Naive B cell (primary cell): ENCODE data around the gene PBX1. TPM values are rescaled to one million over a fixed set of nuclear protein-coding genes. Genes with fewer than 3 reads are reported as not detected.

ENCODE experiments used
- ATAC-seq, 2 donors: fragments of 150-1000 bp; cut with Tn5 transposase; 2 replicates each; pipeline ENCODE4 v1.10.0; 2021; ENCODE audit warnings: low read depth in 2 of 2, mild to moderate bottlenecking in 2 of 2, moderate library complexity in 2 of 2
- DNase-seq: peaks from one replicate; pipeline ENCODE4 v3.0.0; 2022
- H3K27ac Mint-ChIP-seq, 6 donors: one replicate each; pipeline ENCODE4 v1.8.0; 2020 to 2022; ENCODE audit warnings: mild to moderate bottlenecking in 6 of 6, mixed read lengths in 6 of 6, moderate library complexity in 5 of 6, inconsistent platforms in 2 of 6
- H3K27me3 Mint-ChIP-seq, 3 donors: one replicate each; pipeline ENCODE4 v1.8.0; 2021 to 2022; ENCODE audit warnings: mixed read lengths in 3 of 3, mild to moderate bottlenecking in 1 of 3
- H3K36me3 Mint-ChIP-seq, 2 donors: one replicate each; pipeline ENCODE4 v1.8.0; 2020 to 2022; ENCODE audit warnings: mixed read lengths in 2 of 2, inconsistent platforms in 1 of 2, mild to moderate bottlenecking in 1 of 2
- H3K4me1 Mint-ChIP-seq, 3 donors: one replicate each; pipeline ENCODE4 v1.8.0; 2020 to 2022; ENCODE audit warnings: mixed read lengths in 3 of 3, inconsistent platforms in 1 of 3, mild to moderate bottlenecking in 1 of 3, moderate library complexity in 1 of 3
- H3K4me3 Mint-ChIP-seq, 8 donors: one replicate each; pipeline ENCODE4 v1.8.0; 2020 to 2022; ENCODE audit warnings: mild to moderate bottlenecking in 8 of 8, mixed read lengths in 8 of 8, moderate library complexity in 8 of 8, inconsistent platforms in 2 of 8
- H3K9me3 Mint-ChIP-seq, 7 donors: one replicate each; pipeline ENCODE4 v1.8.0; 2020 to 2022; ENCODE audit warnings: mixed read lengths in 7 of 7, mild to moderate bottlenecking in 5 of 7, inconsistent platforms in 2 of 7, moderate library complexity in 1 of 7
- polyA plus RNA-seq, 6 donors: library from polyadenylated mRNA; unstranded; fragments of 300-500 nt; fragmentation: Illumina TruSeq; gene quantifications; one replicate each; pipeline ENCODE4 v1.2.3, GENCODE V29; 2021; ENCODE audit warnings: low read depth in 6 of 6

Gene PBX1
- polyA plus RNA-seq, 6 donors from 2014 or later: 0.04 to 0.70 (median 0.33) TPM; not detected in 1

DNA sequence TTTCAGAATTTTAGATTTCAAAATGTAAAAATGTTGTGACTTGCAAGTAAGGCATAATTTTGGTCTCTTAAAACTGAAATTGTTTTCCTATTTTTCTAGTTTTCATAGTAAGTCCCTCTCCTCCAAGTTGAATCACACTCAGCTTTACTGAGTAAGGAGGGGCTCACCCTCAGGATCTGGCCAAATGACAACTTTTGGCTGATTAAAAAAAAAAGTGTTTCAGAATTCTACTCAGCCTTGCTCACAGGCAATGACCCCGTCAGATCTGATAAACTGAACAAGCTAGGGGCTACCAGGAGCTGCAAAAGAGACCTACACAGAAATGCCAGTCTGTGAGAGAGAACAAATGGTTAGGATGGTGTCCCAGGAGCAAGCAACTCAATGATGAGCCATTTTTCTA, 159.8 kb downstream of the PBX1 start:
- no peak overlapping the region for H3K4me3 Mint-ChIP-seq
- H3K9me3 Mint-ChIP-seq: peaks cover 0 to 10% (median 3%) of the 10 kb centered on the region in 7 donors
- ATAC-seq: no peak
- H3K27ac Mint-ChIP-seq: no peak overlapping the region
- H3K36me3 Mint-ChIP-seq: peaks cover 0 to 6% of the 10 kb centered on the region in 2 donors
- DNase-seq: no peak
- peaks cover 6 to 15% (median 9%) of the 10 kb centered on the region in 3 donors for H3K27me3 Mint-ChIP-seq
- no peaks in the 10 kb centered on the region for H3K4me1 Mint-ChIP-seq

DNA sequence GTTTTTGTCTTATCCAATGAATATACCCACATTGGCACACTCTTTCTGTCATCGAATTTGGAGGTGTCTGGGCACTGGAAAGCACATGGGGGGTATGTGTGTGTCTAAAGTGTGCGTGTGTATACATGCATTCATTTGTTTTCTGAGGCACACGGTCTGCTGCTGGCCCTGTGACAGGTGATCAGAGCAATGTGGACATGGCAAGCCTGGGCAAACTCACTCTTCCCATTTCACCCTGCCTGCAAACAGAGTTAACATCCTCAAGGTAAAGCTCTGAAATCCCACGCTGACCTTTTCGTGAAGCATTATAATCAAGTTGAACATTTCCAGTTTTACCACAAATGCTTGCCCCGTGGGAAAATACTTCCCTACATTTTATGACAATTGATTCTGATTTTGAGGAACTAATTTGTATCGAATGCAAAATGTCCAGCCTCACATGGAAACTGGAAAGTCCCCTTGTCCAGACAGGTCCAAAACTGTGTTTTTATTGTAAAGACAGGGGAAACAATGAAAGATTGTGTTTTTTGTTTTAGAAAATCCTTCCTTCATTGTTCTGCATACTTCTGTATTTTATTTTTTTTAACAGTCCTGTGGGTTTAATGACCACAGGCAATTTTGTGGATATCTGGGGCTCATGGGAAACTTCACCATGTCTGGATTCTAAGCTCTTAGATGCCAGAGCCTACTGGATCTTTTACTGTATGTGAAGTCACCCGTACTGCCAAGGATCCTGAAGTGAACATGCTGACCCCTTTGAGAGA, 160.9 kb downstream of the PBX1 start:
- Mint-ChIP-seq H3K27me3 (peaks cover 9 to 15% (median 14%) of the 10 kb centered on the region in 3 donors), H3K4me1 (no peaks in the 10 kb centered on the region), H3K4me3 (no peak overlapping the region), H3K27ac (no peak overlapping the region), H3K36me3 (peaks cover 0 to 6% of the 10 kb centered on the region in 2 donors), H3K9me3 (peaks cover 0 to 10% (median 3%) of the 10 kb centered on the region in 7 donors)
- no peak for ATAC-seq
- DNase-seq: no peak

DNA sequence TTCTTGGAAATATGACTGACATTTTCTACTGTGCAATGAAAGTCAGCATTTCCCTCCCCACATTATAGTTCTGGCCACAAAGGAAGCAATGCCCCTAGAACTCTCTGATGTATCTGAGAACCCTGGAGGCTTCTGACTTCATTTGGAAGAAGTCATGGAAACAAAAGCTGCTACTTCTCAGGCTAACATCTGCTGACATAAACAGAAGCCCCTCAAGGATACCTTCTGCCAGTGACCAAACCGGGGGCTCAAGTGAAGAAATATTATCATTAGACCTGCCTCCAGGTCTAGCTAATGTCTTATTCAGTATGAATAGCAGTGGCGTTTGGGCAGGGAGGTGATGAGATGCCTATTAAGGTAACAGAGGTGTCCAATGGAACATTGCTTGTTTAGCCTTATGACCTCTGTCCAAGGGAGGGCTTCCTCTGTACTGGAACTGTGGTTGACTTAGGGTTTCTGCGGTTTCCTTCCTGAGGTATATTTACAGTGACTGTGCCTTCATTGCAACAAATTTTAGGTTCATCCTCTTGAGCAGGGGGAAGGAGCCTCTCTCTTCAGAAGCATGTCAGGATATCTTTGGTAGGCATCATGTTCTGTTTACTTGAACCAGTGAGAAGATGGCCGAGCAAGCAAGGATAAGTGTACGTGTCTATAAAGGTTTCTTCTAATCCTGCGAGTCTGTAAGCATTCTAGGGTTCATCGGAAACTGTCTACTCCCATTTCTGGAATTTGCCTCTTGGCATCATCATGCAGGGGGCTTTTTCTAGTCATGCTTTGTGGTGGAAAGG, 161.7 kb downstream of the PBX1 start:
- ATAC-seq: no peak

DNA sequence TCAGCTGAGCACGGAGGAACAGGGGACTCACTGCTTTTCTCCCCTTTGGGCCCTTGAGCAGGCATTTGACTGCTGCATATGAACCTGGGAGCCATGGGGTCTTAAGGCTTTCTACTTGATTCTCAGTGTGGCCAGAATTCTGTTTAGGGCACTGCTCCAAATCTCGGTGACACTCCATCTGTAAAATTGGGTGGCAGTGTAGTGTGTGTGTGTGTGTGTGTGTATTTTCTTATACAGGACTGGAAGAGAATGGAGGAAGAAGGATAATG, 162.2 kb downstream of the PBX1 start:
- Mint-ChIP-seq H3K4me1 (no peaks in the 10 kb centered on the region), H3K4me3 (no peak overlapping the region), H3K9me3 (peaks cover 0 to 9% (median 3%) of the 10 kb centered on the region in 7 donors), H3K27me3 (peaks cover 9 to 20% (median 14%) of the 10 kb centered on the region in 3 donors), H3K27ac (peak overlapping the region in 1 of 6 donors; percentile 18), H3K36me3 (peaks cover 0 to 6% of the 10 kb centered on the region in 2 donors)
- DNase-seq (no peak), ATAC-seq (no peak)

More for the DNA sequence above, 161.7 kb downstream of the PBX1 start:
- DNase-seq: no peak
- H3K4me1 Mint-ChIP-seq: no peaks in the 10 kb centered on the region
- peaks cover 0 to 9% (median 3%) of the 10 kb centered on the region in 7 donors for H3K9me3 Mint-ChIP-seq
- H3K27me3 Mint-ChIP-seq: peaks cover 9 to 20% (median 14%) of the 10 kb centered on the region in 3 donors
- H3K36me3 Mint-ChIP-seq: peaks cover 0 to 6% of the 10 kb centered on the region in 2 donors
- H3K4me3 Mint-ChIP-seq: no peak overlapping the region
- H3K27ac Mint-ChIP-seq: no peak overlapping the region

DNA sequence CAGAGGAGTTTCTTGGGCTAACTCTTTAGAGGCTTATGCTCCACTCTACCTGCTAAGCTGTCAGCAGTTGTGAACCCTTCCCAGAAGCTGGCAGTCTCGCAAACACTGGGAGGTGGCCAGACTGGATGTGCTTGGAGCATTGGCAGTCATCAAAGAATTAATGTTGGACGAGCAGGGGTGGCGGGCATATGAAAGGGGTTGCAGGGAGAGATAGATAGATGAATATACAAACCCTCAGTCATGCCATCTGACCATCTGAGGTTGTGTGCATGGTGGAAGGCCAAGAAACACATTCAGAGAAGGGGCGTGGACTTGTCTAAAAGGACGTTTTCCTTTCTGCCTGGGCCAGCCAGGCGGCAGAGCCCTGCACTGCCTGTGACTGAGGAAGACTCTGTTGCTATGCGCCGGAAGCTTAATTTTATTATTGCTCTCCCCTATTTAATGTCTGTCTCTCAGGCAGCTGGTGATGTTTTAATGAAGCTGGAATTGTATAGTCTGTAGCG, 164.4 kb downstream of the PBX1 start:
- no peak for ATAC-seq
- Mint-ChIP-seq H3K36me3 (peaks cover 0 to 6% of the 10 kb centered on the region in 2 donors), H3K27me3 (peaks cover 9 to 20% (median 14%) of the 10 kb centered on the region in 3 donors), H3K27ac (no peak overlapping the region), H3K4me3 (no peak overlapping the region), H3K4me1 (no peaks in the 10 kb centered on the region), H3K9me3 (peaks cover 0 to 4% (median 1%) of the 10 kb centered on the region in 7 donors)
- DNase-seq: no peak

DNA sequence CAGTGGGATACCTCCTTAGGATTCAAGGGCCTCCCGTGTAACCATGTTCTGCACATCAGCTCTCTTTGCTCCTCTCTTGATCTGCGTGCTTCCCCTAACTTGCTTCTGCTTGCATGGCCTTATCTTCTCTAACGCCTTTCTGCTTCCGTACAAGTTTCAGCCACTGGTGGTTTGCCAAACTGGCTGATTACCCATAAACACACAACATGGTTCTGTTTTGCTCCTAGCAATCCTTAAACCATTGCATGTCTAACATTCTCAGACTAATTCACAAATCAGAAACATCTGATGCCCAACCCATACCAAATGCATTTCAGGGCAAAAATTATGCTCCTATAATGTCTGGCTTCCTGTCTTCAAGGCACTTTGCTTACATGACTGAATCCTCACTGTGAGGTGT, 166.4 kb downstream of the PBX1 start:
- Mint-ChIP-seq H3K27ac (no peak overlapping the region), H3K9me3 (peaks cover 0 to 4% (median 1%) of the 10 kb centered on the region in 7 donors), H3K4me1 (no peaks in the 10 kb centered on the region), H3K36me3 (peaks cover 0 to 6% of the 10 kb centered on the region in 2 donors), H3K4me3 (no peak overlapping the region), H3K27me3 (peaks cover 9 to 15% (median 14%) of the 10 kb centered on the region in 3 donors)
- DNase-seq (no peak), ATAC-seq (no peak)

DNA sequence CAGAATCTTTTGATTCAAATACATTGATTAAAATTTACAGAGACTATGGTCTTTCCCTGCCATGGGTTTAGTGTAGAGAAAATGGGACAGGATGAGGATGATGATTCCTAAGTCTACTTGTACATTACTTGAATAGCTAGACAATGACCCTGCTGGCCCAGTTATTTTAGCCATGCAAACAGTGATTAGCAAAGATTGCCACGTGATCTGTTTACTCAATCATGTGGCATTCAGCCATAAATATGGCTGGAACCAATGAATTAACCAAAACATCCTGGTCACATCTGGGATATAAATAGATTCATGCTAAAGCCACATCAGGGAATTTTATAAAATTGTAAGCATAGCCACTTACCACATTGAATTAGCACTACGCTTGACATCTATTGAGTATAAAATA, 167.3 kb downstream of the PBX1 start:
- peaks cover 0 to 6% of the 10 kb centered on the region in 2 donors for H3K36me3 Mint-ChIP-seq
- peaks cover 9 to 14% (median 9%) of the 10 kb centered on the region in 3 donors for H3K27me3 Mint-ChIP-seq
- H3K4me3 Mint-ChIP-seq: no peak overlapping the region
- ATAC-seq (no peak), DNase-seq (no peak)
- H3K27ac Mint-ChIP-seq: no peak overlapping the region
- no peaks in the 10 kb centered on the region for H3K4me1 Mint-ChIP-seq
- peaks cover 0 to 4% (median 0%) of the 10 kb centered on the region in 7 donors for H3K9me3 Mint-ChIP-seq

DNA sequence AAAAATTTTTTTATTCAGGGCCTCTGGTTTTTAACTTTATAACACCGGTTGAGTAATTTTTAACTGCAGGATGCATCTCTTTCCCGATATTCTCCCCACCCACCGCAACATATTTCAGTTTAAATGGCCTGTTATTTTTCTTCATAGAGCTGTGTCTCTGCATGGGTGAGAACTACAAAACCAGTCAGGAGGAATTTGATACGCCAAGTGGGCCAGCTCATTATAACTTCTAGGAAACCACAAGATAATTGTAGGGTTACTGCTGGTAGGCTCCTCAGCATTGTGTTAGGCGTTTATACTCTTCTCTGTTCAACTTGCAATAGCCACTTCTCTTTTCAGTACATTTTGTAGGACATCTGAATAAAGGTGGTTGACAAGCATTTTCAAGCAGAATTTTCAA, 169.7 kb downstream of the PBX1 start:
- H3K27me3 Mint-ChIP-seq: peaks cover 0 to 9% (median 4%) of the 10 kb centered on the region in 3 donors
- no peaks in the 10 kb centered on the region for H3K36me3 Mint-ChIP-seq
- no peak overlapping the region for H3K27ac Mint-ChIP-seq
- no peaks in the 10 kb centered on the region for H3K4me1 Mint-ChIP-seq
- no peaks in the 10 kb centered on the region for H3K9me3 Mint-ChIP-seq
- ATAC-seq (no peak), DNase-seq (no peak)
- H3K4me3 Mint-ChIP-seq: no peak overlapping the region

DNA sequence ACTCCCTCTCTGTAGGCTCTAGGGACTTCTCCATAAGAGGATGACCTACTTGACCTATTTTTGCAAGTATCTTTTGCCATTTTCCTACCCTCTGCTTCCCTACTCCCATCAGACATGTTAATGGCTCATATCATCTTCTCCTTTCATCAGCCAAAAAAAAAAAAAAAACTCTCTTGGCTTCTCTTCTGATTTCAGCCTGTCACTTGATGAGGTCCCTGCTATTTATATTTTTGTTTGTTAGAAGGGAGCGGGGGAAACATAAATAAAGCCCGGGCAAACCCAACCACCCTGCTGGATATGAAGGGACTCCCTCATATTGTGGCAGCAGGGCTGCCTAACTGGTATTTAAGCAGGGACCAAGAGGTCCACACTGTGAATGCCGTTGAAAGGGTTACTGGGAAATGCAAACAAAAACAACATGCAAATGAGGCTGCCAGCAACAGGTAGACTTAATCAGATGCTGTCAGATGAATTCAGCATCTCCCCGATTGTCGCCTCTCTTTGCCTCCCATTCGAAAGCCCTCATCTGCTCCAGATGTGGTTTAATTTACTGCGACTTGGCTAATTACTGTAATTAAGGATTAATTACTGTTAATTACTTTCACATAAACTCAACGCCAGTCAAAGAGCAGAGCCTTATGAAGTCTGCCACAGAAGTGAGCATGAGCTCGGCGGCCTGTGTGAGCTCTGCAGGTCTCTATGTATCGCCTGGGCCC, 172.3 kb downstream of the PBX1 start:
- Mint-ChIP-seq H3K4me3 (no peak overlapping the region), H3K9me3 (no peaks in the 10 kb centered on the region), H3K36me3 (no peaks in the 10 kb centered on the region), H3K27me3 (peaks cover 0 to 8% (median 0%) of the 10 kb centered on the region in 3 donors), H3K27ac (no peak overlapping the region), H3K4me1 (no peaks in the 10 kb centered on the region)
- DNase-seq: no peak
- no peak for ATAC-seq

DNA sequence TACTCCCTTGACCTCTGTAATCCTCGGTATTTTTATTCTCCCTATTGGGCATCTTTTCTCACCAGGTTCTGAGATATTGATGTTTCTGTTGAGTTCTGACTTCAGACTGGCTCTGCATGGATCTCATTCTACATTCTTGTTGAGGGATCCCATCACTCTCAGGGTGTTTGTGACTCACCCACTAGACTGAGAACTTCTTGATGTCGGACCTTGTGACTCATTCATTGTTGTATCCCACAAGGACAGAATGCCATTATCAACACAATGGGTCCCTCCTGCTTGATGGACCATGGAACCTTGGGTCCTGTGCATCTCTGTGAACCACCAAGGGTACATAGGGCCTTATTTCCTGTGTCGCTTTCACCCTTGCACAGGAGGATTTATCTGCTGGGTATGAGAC, 174.1 kb downstream of the PBX1 start:
- H3K27me3 Mint-ChIP-seq: peaks cover 0 to 8% (median 0%) of the 10 kb centered on the region in 3 donors
- no peak overlapping the region for H3K27ac Mint-ChIP-seq

DNA sequence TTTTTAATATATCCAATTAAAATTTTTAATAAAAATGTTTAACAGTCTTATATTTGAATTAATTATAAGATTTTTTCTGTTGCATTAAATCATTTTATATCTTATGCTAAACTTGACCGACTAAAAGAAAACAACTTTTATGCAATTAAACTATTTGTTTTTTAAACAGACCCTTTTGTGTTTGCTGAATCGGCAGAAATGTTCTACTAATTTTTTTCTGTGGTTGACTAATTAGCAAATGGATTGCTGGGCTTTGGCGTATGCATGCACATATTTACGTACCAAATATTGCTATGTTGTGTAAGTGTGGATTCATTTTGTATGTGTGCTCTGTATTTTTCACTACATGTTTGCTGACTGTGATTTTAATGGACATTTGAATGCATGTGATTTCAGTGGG, 174.8 kb downstream of the PBX1 start:
- H3K9me3 Mint-ChIP-seq: no peaks in the 10 kb centered on the region
- no peaks in the 10 kb centered on the region for H3K4me1 Mint-ChIP-seq
- no peak for ATAC-seq

More for the DNA sequence above, 174.1 kb downstream of the PBX1 start:
- ATAC-seq (no peak), DNase-seq (no peak)
- H3K36me3 Mint-ChIP-seq: no peaks in the 10 kb centered on the region
- H3K4me1 Mint-ChIP-seq: no peaks in the 10 kb centered on the region
- H3K4me3 Mint-ChIP-seq: peak overlapping the region in 1 of 8 donors; percentile 2
- H3K9me3 Mint-ChIP-seq: no peaks in the 10 kb centered on the region

DNA sequence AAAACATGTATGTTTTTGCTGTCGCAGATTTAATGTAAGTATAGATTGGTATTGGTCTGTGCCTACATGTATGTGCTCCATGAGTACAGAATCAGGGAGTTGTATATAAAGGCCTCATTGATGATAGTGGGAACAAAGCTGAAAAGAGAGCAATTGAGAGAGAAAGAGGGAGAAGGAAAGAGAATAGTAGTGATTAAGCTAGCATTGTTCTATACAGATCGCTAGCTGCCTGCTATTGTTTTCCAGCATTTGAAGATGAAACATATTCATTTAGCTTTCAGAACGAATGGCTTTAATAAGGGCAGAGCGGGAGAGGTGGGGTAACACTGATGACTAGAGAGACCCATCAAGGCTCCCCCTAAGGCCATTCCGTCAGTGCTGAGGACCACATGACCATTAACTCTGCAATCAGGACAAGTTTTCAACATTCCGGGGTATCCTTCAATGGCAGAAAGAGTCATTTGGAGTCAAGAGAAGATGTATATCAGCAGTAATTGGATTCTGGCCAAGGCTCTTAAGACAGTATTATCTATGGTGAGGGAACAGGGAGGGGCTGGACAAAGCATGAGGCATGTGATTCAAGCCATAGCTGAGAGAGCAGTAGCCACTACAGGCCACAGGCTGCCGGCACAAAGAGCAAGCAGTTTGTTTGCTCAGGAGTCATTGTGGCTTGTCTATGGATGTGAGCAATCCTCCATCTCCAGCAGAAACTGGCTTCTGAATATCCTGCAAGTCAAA, 176.5 kb downstream of the PBX1 start:
- no peak for DNase-seq
- ATAC-seq: no peak
- Mint-ChIP-seq H3K4me1 (no peaks in the 10 kb centered on the region), H3K36me3 (no peaks in the 10 kb centered on the region), H3K27me3 (peaks cover 0 to 8% (median 0%) of the 10 kb centered on the region in 3 donors), H3K4me3 (no peak overlapping the region), H3K27ac (no peak overlapping the region), H3K9me3 (peaks cover 0 to 2% (median 0%) of the 10 kb centered on the region in 7 donors)

More for the DNA sequence above, 174.8 kb downstream of the PBX1 start:
- Mint-ChIP-seq H3K4me3 (no peak overlapping the region), H3K27ac (no peak overlapping the region), H3K27me3 (peaks cover 0 to 8% (median 0%) of the 10 kb centered on the region in 3 donors), H3K36me3 (no peaks in the 10 kb centered on the region)
- DNase-seq: no peak

DNA sequence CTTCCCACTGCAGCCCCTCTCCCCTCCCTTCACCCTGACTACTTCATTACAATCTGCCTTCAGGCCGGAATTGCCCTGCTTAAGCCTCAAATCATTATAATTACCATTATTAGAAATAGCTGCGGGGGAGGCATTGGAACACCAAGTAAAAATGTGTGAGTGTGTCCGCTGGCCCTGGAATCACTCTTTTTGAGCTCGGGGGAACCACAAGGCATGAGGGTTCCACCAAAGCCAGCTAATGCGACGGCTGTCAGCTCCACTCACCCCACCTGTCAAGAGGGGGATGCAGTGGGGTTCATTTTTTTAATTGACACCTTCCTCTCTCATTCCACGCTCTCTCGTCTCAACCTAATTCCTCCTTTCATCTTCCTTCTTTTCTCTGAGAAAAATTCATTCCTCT, 177.2 kb downstream of the PBX1 start:
- Mint-ChIP-seq H3K27ac (no peak overlapping the region), H3K9me3 (peaks cover 0 to 2% (median 0%) of the 10 kb centered on the region in 7 donors), H3K4me1 (no peaks in the 10 kb centered on the region), H3K36me3 (no peaks in the 10 kb centered on the region), H3K27me3 (peaks cover 0 to 8% (median 0%) of the 10 kb centered on the region in 3 donors), H3K4me3 (no peak overlapping the region)
- ATAC-seq (no peak), DNase-seq (no peak)
